Hippocampal formation (tissue), 2 donors: ENCODE measurements around the gene CCDC7.
"Not testable (repeated sequence)": the region's sequence is repeated elsewhere in the genome, so short reads cannot be mapped to it uniquely, and the experiment has no call there.

Experiments used
- DNase-seq, 2 donors: peaks; one replicate each; lab custom pipeline; 2025; lab: John Stamatoyannopoulos, UW

Gene CCDC7

GRCh38 chr10:32445740-32446535 lies at the start of gene CCDC7:
Gene CCDC7, plus strand, starts transcription at chr10:32446140. Its CDS starts 5,503 bp downstream, at chr10:32451643.
- DNase-seq = peak; percentile 76 to 78

GRCh38 chr10:32397163-32397562 lies 48.8 kb upstream of the CCDC7 start:
- not testable (repeated sequence) for DNase-seq

DNA sequence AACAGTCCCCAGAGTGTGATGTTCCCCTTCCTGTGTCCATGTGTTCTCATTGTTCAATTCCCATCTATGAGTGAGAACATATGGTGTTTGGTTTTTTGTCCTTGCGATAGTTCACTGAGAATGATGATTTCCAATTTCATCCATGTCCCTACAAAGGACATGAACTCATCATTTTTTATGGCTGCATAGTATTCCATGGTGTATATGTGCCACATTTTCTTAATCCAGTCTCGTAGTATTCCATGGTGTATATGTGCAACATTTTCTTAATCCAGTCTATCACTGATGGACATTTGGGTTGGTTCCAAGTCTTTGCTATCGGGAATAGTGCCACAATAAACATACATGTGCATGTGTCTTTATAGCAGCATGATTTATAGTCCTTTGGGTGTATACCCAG lies 46.2 kb upstream of the CCDC7 start:
- DNase-seq = not testable (repeated sequence)

GRCh38 chr10:32400961-32401360 lies 45.0 kb upstream of the CCDC7 start:
- DNase-seq = no peak

DNA sequence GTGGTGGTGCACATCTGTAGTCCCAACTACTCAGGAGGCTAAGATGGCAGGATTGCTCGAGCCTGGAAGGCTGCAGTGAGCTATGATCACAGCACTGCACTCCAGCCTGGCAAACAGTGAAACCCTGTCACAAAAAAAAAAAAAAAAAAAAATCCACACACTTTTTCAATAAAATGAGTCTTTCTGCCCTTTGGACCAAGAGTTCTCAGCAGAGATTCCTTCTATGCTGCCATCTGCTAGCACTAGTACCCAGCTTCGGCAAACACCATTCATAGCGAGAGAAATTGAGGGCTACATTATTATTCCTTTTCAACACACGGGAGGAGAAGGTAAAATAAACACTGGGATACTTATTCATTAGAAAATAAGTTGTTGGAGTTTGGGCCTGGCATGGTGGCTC lies 43.4 kb upstream of the CCDC7 start:
- no peak for DNase-seq

DNA sequence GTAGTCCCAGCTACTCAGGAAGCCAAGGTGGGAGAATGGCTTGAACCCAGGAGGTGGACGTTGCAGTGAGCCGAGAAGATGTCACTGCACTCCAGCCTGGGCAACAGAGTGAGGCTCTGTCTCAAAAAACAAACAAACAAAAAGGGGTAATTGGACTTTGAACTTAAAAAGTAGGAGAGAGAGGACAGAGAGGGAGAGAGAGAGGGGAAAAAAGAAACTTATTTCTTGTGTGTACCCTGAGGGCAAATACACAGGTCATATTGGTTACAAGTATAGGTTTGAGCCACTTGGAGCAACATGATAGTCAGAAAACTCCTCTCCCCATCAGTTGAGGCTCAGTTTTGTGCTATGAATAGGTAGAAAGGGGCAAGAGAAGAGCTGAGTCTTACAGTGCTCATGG lies 42.8 kb upstream of the CCDC7 start:
- no peak for DNase-seq

DNA sequence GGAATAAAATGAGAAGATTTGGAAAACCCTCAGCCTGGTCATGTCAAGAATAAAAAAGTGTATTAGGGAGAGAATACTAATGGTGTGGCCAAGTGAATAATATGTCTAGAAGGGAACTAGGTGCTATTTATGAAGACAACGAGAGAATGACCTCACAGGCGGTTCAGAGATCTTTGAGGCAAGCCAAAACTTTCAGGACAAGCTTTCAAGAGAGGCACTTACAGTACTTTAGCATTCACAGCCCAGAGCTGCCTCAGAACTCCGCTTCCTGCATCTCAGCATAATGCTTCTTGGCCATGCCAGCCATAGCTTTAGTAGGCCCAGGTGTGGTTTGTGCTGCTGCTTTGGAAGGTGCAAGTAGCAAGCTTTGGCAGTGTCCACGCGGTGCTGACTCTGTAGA lies 37.2 kb upstream of the CCDC7 start:
- DNase-seq = no peak

GRCh38 chr10:32409741-32410140 lies 36.2 kb upstream of the CCDC7 start:
- DNase-seq = no peak

DNA sequence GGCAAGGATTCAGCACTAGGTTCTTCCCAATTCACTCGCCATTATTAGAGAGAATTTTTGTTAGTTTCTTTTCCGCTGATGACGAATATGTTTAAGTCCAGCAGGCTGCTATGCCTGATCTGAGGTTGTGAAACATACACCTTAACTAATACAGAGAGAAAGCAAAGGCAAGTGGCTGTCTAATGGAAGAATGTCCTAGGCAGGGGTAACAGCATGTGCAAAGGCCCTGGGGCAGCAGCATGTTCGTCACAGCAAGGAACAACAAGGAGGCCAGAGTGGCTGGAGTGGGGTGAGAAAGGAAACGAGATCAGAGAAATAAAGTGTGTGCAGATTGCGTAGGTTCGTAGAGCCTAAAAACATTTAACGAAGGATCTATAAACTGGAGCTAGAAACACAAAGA lies 35.4 kb upstream of the CCDC7 start:
- no peak for DNase-seq

DNA sequence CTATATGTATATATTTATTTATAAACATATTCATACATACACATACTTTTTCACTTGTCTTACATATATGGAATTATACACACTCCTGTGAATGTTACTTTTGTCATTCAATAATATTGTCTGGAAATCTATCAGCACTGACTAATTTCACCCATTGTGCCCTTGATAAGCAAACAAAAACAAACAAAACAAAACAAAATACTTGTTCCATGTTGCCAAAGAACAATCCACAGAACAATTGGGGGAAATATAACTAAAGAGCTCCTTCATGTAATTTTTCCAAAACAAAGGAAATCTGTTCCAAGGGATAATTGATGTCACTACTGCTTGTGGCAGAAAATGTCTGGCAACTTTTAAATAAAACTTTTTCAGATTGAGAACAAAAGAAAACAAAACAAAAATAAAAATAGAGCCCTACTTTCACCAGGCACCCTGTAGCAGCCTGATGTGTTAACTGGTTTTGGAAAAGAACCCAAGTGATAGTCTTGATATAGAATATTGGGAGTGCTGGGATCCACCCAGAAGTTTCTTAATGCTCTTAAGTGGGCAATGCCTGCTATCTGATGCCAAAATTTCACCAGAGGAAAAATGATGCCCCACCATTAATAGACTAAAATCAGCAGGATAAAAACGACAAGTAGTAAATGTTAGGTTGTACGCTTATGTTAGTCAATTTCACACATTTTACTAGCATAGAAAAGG lies 34.0 kb upstream of the CCDC7 start:
- no peak for DNase-seq

GRCh38 chr10:32412499-32412853 lies 33.5 kb upstream of the CCDC7 start:
- DNase-seq = no peak

DNA sequence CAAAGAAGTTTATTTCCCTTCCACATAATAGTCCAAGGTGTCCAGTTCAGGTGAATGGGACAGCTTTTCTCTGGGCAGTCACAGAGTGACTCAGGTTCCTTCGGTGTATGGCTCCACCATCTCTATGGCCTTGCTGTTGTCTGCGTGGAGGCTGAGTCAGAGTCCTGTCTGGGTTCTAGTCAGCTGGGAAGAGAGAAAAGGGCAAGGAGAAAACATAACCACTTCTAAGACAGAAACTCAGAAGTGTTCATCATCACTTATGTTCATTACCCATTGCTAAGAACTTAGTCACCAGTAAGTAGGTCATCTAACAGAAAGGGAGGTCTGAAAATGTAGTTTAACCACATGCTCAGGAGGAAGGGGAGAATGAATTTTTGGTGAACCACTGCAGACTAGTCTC lies 32.4 kb upstream of the CCDC7 start:
- DNase-seq = no peak

DNA sequence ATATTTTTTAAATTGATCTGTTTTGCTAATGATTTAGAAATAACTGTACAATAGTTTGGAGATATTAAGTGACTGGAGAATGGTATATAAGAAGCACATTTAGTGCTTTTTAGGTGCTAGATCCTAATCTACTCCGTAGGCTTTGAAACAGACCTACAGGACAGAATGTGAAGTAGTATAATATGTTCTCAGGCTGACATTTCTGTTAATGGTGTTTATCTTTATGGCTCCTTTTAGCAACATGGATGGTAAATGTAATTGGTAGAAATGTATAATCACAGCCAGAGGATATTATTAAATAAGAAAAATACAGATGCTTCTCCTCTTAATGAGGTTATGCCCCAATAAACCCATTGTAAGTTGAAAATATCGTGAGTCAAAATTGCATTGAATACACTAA lies 30.6 kb upstream of the CCDC7 start:
- DNase-seq = no peak

DNA sequence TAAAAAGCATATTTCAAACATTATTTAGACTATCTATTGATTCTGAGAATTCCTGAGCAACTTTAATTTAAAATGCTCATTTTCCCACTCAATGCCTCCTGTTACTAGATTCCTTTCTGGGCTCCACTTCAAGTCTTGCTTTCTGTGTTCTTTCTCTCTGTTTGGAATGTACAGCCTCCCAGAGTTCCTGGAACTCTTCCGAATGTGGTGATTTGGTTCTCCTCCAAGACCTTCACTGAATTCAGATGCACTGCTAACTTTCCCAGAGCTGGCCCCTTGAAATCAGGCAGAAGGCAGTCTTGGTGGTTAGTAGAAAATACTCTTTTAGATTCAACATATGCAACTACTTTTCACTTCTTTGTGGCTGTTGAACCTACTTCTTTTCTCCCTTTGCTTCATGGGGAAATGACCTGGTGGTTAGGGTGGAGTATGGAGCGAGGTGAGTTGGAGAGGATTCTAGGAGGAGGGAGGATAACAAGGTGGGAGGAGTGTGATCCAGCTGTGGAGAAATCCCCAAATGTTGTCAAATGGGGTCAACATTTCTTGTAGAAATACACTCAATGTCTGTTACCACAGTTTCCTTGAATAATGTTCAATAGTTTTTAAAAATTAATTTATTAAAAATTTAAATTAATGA lies 27.9 kb upstream of the CCDC7 start:
- DNase-seq = peak; percentile 14 to 75

- no peak for DNase-seq
These were observed 27.4 kb upstream of the CCDC7 start for GRCh38 chr10:32418572-32418971.

GRCh38 chr10:32419615-32420014 lies 26.3 kb upstream of the CCDC7 start:
- DNase-seq = no peak

- DNase-seq = no peak
These were observed 19.8 kb upstream of the CCDC7 start for GRCh38 chr10:32426186-32426585.

DNA sequence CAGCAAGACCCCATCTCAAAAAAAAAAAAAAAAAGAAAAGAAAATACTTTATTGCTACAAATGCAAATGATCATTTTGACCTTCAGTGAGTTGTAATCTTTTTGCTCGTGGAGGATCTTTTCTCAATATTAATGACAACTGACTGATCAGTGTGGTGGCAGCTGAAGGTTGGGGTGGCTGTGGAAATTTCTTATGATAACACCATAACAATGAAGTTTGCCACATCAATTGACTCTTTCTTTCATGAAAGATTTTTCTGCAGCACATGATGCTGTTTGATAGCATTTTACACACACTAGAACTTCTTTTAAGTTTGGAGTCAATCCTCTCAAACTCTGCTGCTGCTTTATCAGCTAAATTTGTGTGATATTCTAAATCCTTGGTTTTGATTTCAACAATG lies 12.4 kb upstream of the CCDC7 start:
- no peak for DNase-seq

- DNase-seq = no peak
These were observed 9.7 kb upstream of the CCDC7 start for GRCh38 chr10:32436215-32436614.

- DNase-seq = no peak
These were observed 8.6 kb upstream of the CCDC7 start for GRCh38 chr10:32437334-32437733.

GRCh38 chr10:32445036-32445435 lies 904 bp upstream of the CCDC7 start:
- no peak for DNase-seq

DNA sequence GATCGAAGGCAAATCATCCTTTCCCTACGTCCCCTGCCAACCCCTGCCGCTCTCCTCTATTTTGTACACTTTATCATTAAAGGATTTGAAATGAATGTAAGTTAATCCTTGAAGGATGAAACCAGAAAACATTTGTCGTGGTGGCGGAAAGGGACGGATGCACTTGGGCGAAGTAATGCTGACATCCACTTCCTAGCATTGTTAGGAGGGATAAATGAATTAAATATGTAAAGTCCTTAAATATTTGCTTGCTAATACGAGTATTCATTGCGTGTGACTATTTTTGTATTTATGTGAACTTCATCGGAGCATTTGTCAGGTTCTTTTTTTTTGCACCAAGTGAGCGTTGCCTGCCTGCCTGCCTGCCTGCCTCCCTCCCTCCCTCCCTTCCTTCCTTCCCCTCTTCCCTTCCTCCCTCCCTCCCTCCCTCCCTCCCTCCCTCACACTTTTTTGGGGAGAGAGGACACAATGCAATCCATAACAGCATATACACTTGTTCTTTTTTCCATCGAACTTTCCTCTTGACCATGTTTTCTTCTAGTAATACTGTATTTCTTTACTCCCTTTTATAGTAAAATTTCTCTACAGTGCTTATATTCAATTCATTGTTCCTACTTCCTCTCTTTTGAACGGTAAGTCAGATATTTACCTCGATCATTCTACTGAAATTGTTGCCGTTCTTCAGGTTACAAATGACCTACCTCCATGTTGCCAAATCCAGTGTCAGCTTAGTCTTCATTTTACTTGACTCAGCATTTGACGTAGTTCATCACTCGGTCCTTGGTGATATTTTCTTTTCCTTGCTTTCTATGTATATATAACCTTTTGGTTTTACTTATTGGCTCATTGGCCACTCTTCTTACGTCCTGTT lies 831 bp downstream of the CCDC7 start:
- DNase-seq = peak in 1 of 2 donors; percentile 7
